GM21786 (cell line): ENCODE measurements around the gene TWF2.
"Not testable (repeated sequence)": the region's sequence is repeated elsewhere in the genome, so short reads cannot be mapped to it uniquely, and the experiment has no call there.

Source experiments
- ATAC-seq: cut with Tn5 transposase; IDR thresholded peaks from one replicate; pipeline ENCODE4 v1.9.1; 2021; ENCODE audit not compliant: unreplicated experiment

Gene TWF2

GRCh38 chr3:52238761-52239701 lies at the start of gene TWF2:
TWF2 (minus strand) TSS chr3:52239158; CDS start chr3:52239016, 142 bp downstream.
- peak; percentile 61 for ATAC-seq

- no peak for ATAC-seq
Observed at GRCh38 chr3:52288674-52289073, 49.7 kb upstream of the TWF2 start.

- no peak for ATAC-seq
Observed at GRCh38 chr3:52286777-52287110, 47.8 kb upstream of the TWF2 start.

GRCh38 chr3:52284051-52284450 lies 45.1 kb upstream of the TWF2 start:
- ATAC-seq: not testable (repeated sequence)

GRCh38 chr3:52283306-52283705 lies 44.3 kb upstream of the TWF2 start:
- no peak for ATAC-seq

GRCh38 chr3:52281981-52282801 lies 43.2 kb upstream of the TWF2 start:
- ATAC-seq: no peak

GRCh38 chr3:52280050-52280461 lies 41.1 kb upstream of the TWF2 start:
- ATAC-seq: no peak

DNA sequence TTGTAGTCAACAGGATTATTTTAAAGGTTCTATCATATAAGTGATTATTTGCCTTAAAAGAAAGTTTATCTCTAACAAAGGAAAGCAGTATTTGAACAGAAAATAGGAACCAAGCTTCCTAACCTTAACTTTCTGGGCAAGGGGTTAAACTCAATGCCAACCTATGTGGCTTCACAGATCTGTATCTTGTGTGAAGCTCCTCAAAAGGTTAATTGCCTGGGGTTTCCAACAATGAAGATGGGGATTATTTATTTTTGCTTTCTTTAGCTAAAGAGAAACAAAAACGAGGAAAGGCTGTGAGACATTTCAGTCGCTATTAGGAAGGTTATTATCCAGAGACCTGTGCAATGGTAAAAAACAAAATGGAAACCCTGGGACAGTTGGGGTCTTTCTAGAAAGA lies 40.6 kb upstream of the TWF2 start:
- no peak for ATAC-seq

DNA sequence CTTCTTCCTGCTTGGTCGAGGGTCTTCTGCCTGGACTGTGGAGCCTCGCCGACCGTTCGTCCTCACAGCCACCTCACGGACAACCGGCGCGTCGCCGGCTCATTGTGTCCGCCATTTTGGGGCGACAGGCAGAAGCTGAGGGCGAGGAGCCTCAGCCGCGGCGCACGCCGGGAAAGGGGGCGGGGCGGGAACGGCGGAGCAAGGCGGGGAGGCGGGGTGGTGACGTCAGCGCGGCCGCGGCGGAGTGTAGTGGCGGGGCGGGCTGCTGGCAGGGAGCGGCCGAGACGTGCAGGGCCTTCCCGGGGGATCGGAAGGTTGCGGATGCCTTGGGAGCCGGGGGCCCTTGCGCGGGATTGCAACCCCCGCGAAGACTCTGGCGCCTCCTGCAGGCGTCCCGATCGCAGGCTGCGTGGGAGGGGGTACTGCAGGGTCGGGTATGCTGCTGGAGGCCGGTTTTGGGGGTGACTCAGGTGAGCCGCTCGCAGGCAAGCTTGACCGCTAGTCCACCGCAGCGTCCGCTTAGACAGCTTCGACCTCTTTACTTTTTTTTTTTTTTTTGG lies 39.6 kb upstream of the TWF2 start, which contains the start of gene WDR82:
WDR82 (minus strand) TSS at position 140 of the 560 bp plus-strand sequence. CDS start 288 bp downstream, outside the sequence.
- peak; percentile 69 for ATAC-seq

DNA sequence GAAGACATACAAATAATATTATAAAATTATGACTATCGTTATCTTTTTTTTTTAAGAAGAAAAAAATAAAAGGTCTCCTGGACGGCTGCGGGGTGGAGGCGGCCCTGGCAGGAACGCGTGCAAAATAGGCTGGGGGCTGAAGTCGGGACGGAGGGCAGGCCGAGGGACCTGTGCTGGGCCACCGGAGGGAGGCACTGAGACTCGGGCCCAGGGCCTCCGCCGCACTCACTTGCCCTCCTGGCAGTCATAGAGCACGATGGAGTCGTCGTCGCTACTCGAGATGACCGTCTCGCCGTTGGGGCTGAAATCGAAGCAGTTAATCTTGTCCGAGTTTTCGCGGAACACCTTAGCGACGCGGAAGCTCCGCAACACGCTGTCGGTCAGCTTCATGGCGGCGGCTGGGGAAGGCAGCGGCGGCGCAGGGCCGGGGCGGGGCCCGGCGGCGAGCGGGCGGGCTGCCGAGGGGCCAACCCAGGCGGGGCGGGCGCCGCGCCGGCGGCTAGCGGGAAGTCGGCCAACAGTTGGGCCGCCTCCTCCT lies 39.1 kb upstream of the TWF2 start:
- peak; percentile 51 for ATAC-seq

DNA sequence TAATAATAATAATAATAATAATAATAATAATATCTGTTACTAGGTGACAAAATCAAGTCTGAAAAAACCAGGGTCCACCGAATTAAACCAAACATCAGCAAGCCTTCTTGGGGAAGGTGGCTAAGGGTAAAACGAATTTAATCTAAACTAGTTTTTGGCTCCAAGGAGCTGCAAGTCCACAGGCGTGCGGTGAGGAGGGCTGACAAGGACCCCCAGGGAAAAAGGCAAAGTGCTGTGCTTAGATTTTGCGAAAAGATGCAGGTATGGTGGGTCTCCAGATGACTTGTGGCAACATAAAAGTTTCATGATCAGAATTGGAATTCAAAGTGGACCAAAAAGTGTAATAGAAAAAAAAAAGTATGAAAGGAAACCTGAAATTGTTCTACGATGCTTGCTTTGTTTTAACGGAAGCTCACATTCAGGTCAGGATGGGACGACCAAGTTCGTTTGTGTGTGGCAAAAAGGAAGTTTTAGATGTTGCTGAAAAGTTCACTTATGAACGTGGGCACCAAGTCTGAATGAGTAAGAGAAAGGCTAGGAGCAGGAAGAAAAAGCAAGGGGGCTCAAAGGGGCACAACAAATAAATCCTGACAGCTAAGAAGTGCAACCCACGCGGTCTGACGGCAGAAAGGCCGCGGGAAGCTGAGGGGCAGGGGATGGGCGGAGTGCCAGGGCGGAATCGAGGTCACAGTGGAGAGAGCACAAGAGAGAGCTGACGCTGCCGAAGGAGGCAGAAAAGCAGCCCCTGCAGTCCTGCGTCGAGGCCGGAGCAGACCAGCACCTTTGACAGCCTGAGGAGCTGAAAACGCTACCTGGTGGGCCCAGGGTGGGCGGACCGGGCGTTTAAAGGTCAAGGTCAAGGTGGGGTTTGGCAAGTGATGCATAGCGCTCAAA lies 38.4 kb upstream of the TWF2 start:
- peak; percentile 36 for ATAC-seq

- ATAC-seq: not testable (repeated sequence)
Observed at GRCh38 chr3:52274781-52275180, 35.8 kb upstream of the TWF2 start.

GRCh38 chr3:52272831-52273230 lies 33.9 kb upstream of the TWF2 start:
- no peak for ATAC-seq

DNA sequence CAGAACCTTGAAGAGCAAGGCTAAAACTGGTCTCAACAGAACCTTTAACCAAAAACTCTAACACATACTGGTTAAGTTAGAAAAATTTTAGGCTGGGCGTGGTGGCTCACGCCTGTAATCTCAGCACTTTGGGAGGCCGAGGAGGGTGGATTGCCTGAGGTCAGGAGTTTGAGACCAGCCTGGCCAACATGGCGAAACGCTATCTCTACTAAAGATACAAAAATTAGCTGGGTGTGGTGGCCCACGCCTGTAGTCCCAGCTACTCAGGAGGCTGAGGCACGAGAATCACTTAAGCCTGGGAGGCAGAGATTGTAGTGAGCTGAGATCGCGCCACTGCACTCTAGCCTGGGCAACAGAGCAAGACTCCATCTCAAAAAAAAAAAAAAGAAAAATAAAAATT lies 33.2 kb upstream of the TWF2 start:
- ATAC-seq: not testable (repeated sequence)

- ATAC-seq: no peak
Observed at GRCh38 chr3:52270252-52270754, 31.3 kb upstream of the TWF2 start.

DNA sequence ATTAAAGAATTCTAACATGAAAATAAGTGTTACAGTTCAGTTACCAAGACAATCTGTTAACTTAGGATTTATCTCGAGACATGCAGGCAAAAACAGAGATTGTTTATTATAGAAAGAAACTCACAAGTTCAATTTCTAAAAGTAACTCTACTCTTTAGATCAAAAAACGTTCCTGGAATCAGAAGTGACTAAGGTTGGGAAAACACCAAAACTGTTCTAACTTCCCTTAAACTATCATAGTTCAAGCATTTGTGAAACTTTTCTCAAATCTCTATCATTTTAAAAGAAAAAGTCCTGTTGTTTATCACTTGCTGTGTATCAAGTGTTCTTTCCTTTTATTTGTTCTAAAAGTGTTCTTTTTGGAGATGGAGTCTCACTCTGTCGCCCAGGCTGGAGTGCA lies 30.8 kb upstream of the TWF2 start:
- no peak for ATAC-seq

DNA sequence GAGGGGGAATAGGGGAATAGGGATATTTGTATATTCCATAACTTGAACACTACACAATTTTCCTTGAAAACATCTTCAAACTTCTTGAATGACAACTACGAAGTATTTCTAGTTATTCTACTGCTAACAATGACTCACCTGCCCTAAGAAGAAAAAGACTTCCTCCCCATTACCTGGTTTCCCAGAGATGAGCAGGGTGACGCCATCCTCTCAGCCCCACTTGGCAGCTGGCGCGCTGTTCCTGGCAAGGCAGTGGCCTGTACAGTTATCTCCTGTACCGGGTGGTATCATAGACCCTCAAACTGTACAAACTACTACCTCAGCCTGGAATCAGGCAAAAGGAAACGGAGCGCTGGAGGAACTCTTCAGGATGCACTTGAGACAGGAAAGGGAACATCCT lies 29.1 kb upstream of the TWF2 start:
- ATAC-seq: no peak

DNA sequence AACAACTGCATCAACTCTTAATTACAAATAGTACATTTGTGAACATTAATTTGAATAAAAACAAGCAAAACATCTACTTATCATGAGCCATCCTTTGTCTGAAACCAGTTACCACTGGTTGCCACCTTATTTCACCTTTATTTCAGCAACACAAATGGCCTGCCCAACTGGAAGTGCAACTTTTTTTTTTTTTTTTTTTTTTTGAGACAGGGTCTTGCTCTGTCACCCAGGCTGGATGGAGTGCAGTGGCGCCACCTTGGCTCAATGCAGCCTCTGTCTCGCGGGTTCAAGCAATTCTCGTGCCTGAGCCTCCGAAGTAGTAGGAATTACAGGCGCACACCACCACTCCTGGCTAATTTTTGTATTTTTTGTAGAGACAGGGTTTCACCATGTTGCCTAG lies 26.4 kb upstream of the TWF2 start:
- no peak for ATAC-seq

- ATAC-seq: no peak
Observed at GRCh38 chr3:52262447-52262846, 23.5 kb upstream of the TWF2 start.

GRCh38 chr3:52259448-52259847 lies 20.5 kb upstream of the TWF2 start:
- ATAC-seq: no peak
